Activated T-helper 17 cell treated with anti-CD3 and anti-CD28 coated beads, Interleukin-2, amount 50 U/mL, for 72 hours (primary cell): ENCODE results near the gene MTA1. TPM values are rescaled to one million over a fixed set of nuclear protein-coding genes. Genes with fewer than 3 reads are reported as not detected.

ENCODE experiments used
- ATAC-seq: fragments of 150-1000 bp; cut with Tn5 transposase; replicated peaks from 2 replicates; pipeline ENCODE4 v1.10.0; 2021; ENCODE audit warnings: mild to moderate bottlenecking, moderate library complexity
- H3K27ac Mint-ChIP-seq: one replicate; pipeline ENCODE4 v1.8.0; 2022; ENCODE audit warnings: mixed read lengths
- H3K27me3 Mint-ChIP-seq: one replicate; pipeline ENCODE4 v1.8.0; 2022; ENCODE audit warnings: mixed read lengths
- H3K36me3 Mint-ChIP-seq: one replicate; pipeline ENCODE4 v1.8.0; 2022; ENCODE audit warnings: low read depth, mild to moderate bottlenecking, mixed read lengths
- H3K4me1 Mint-ChIP-seq: one replicate; pipeline ENCODE4 v1.8.0; 2022; ENCODE audit warnings: mixed read lengths
- H3K4me3 Mint-ChIP-seq: one replicate; pipeline ENCODE4 v1.8.0; 2022; ENCODE audit warnings: mild to moderate bottlenecking, mixed read lengths
- H3K9me3 Mint-ChIP-seq: one replicate; pipeline ENCODE4 v1.8.0; 2022; ENCODE audit warnings: mixed read lengths
- total RNA-seq, 2 donors: library from RNA; stranded (reverse); gene quantifications; one replicate each; pipeline ENCODE4 v1.2.3, GENCODE V29; 2022

Gene MTA1
- total RNA-seq, 2 donors from 2014 or later: 99.4 to 144 TPM

DNA sequence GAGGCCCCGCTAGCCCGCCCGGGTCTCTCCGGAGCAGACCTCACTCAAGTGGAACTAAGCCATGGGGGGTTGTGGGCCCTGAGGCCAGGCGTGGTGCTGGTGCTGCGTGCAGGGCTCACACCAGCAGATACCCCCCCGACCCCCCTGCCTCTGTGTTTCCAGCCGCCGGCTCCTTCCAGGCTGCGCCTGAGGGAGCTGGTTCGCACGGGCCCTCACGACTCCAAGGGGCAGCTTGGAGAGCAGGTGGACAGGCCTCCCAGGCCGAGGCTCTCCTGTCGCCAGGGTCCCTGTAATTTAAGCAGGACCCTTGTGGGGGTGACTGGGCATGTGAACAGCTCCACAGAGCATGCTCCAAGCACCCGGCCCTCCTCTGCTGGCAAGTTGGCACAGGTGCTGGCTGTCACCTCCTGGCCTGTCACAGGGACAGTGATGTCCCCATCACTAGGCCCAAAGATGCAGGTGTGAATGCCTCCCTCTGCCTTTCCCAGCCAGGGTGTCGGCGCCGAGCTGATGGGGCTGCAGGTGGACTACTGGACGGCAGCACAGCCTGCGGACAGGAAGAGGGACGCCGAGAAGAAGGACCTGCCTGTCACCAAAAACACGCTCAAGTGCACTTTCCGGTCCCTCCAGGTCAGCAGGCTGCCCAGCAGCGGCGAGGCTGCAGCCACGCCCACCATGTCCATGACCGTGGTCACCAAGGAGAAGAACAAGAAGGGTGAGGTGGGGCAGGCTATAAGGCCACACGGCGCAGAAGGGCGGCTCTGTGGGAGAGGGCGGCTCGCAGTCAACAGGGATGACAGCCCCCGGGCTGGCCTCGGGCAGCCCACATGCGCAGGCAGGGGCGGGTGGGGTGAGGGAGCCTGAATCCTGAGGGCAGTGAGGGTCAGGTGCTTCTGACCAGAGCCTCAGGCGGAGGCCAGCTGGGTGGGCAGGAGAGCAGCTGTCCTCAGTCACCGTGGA lies 27.2 kb upstream of the MTA1 start:
- no peak overlapping the region for H3K4me3 Mint-ChIP-seq
- no peak overlapping the region for H3K27ac Mint-ChIP-seq
- no peaks in the 10 kb centered on the region for H3K9me3 Mint-ChIP-seq
- no peaks in the 10 kb centered on the region for H3K27me3 Mint-ChIP-seq
- no peaks in the 10 kb centered on the region for H3K4me1 Mint-ChIP-seq
- no peak for ATAC-seq
- no peaks in the 10 kb centered on the region for H3K36me3 Mint-ChIP-seq

- Mint-ChIP-seq H3K36me3 (no peaks in the 10 kb centered on the region), H3K4me3 (no peak overlapping the region), H3K4me1 (no peaks in the 10 kb centered on the region), H3K27me3 (no peaks in the 10 kb centered on the region), H3K9me3 (no peaks in the 10 kb centered on the region), H3K27ac (no peak overlapping the region)
- no peak for ATAC-seq
Observed at GRCh38 chr14:105393151-105393550, 26.5 kb upstream of the MTA1 start.

DNA sequence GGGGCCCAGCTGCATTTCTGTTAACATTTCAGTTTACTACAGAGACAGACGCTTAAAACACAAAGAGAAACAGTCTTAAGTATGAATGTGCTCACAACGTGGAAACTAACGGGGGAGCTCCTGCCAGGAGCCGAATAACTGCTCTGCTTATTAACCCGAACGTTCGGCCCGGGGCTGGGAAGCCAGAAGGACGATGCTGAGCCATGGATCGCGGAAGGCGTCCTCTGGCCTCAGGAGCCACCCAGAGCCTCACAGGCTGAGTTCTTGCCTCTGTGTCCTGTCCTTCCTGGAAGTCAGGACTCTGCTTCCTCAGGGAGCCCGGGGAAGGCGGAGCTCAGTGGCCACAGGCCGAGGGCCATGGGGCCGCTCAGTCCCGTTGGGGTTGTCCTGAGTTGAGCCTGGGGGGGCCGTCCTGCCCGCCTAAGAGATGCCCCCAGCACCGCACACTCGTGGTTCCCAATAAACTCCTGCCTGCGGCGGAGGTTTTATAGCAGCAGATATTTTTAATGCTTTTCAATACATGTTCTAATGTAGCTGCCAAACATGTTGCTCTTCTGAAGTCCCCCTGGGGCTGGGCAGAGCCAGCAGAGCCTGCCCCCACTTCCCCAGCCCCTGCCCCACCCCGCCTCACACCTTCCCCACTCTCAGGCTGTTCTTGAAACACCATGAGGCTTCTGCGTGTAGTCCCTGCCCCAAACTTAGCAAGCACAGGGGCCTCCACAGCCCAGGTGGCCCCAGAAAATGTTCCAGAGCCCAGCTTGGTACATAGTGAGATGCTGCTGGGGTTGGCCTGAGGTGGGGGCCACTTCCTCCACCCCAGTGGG lies 24.7 kb upstream of the MTA1 start:
- no peaks in the 10 kb centered on the region for H3K9me3 Mint-ChIP-seq
- H3K27me3 Mint-ChIP-seq: no peaks in the 10 kb centered on the region
- H3K36me3 Mint-ChIP-seq: no peaks in the 10 kb centered on the region
- no peak overlapping the region for H3K27ac Mint-ChIP-seq
- no peaks in the 10 kb centered on the region for H3K4me1 Mint-ChIP-seq
- no peak for ATAC-seq
- no peak overlapping the region for H3K4me3 Mint-ChIP-seq

GRCh38 chr14:105395538-105395854 lies 24.1 kb upstream of the MTA1 start:
- Mint-ChIP-seq H3K4me1 (peaks cover 5% of the 10 kb centered on the region), H3K27me3 (no peaks in the 10 kb centered on the region), H3K9me3 (peaks cover 2% of the 10 kb centered on the region), H3K36me3 (peaks cover 6% of the 10 kb centered on the region), H3K4me3 (no peak overlapping the region), H3K27ac (no peak overlapping the region)
- no peak for ATAC-seq

DNA sequence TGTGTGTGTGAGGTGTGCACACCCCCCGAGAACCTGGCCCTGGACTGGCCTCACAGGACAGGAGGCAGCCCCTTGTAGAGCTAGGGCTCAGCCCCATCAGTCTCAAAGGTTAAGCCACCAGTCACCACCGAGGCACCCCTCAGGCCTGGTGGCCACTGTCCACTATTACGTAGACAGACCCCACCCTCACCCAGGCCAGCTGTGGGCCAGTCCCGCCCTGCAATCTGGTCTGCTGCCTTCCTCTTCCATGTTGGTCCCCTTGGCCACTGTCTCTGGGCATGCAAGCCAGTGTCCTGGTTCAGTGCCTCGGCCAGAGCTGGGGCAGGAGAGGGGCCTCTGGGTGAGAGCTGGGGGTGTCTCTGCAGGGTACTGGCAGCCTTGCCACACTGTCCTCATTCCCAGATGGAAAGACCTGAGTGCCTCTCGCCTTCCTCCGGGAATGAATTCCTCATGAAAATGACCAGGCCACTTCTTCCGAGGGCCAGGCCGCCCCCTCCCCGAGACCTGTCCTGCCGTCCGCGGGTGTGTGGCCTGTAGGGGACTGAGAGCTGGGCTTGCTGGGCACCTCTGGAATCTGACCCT lies 22.2 kb upstream of the MTA1 start:
- peaks cover 9% of the 10 kb centered on the region for H3K9me3 Mint-ChIP-seq
- H3K36me3 Mint-ChIP-seq: peaks cover 18% of the 10 kb centered on the region
- peaks cover 5% of the 10 kb centered on the region for H3K4me1 Mint-ChIP-seq
- no peaks in the 10 kb centered on the region for H3K27me3 Mint-ChIP-seq
- ATAC-seq: no peak
- H3K4me3 Mint-ChIP-seq: peak overlapping the region; percentile 72
- H3K27ac Mint-ChIP-seq: peak overlapping the region; percentile 66

- Mint-ChIP-seq H3K27ac (peak within 1 kb of the TSS; percentile 74), H3K27me3 (no peaks in the 10 kb centered on the region)
Observed at GRCh38 chr14:105398044-105398725, 21.4 kb upstream of the MTA1 start, which contains the start of gene TEX22. TSS of gene TEX22 (plus strand) at chr14:105398538. CDS start at chr14:105399341, 803 bp downstream.

GRCh38 chr14:105398726-105399465 lies 20.7 kb upstream of the MTA1 start:
- no peaks in the 10 kb centered on the region for H3K27me3 Mint-ChIP-seq
- peaks cover 5% of the 10 kb centered on the region for H3K4me1 Mint-ChIP-seq
- H3K27ac Mint-ChIP-seq: peak overlapping the region; percentile 74
- H3K36me3 Mint-ChIP-seq: peaks cover 18% of the 10 kb centered on the region
- peak; percentile 52 for ATAC-seq
- peak overlapping the region; percentile 72 for H3K4me3 Mint-ChIP-seq
- H3K9me3 Mint-ChIP-seq: peaks cover 9% of the 10 kb centered on the region

More at GRCh38 chr14:105398044-105398725, 21.4 kb upstream of the MTA1 start, which contains the start of gene TEX22:
- Mint-ChIP-seq H3K4me3 (peak within 1 kb of the TSS; percentile 72), H3K4me1 (peaks cover 5% of the 10 kb centered on the region), H3K36me3 (peaks cover 18% of the 10 kb centered on the region), H3K9me3 (peaks cover 9% of the 10 kb centered on the region)
- peak; percentile 92 for ATAC-seq

- Mint-ChIP-seq H3K4me1 (peaks cover 9% of the 10 kb centered on the region), H3K27me3 (no peaks in the 10 kb centered on the region), H3K27ac (no peak overlapping the region), H3K9me3 (peaks cover 9% of the 10 kb centered on the region), H3K4me3 (peak overlapping the region; percentile 72), H3K36me3 (peaks cover 18% of the 10 kb centered on the region)
- no peak for ATAC-seq
Observed at GRCh38 chr14:105399466-105399775, 20.2 kb upstream of the MTA1 start.

DNA sequence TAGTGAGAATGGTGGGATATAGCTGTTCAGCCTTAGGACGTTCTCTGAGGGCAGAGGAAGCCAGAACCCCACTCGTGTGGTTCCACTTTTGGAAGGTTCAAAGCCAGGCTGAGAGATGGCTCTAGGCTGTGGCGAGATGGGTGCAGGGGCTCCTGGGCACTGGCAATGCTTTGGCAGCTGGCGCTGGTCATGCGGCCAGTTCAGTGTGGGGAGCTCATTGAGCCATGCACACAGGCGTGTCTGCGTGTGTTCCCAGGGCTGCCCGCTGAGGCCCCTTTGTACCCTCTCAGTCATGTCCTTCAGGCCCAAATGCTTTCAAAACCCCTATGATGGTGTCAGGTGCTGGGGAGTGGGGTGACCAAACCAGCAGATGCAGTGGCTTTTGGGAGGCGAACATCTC lies 19.6 kb upstream of the MTA1 start:
- peaks cover 18% of the 10 kb centered on the region for H3K36me3 Mint-ChIP-seq
- peak overlapping the region; percentile 34 for H3K27ac Mint-ChIP-seq
- H3K9me3 Mint-ChIP-seq: peaks cover 9% of the 10 kb centered on the region
- no peak for ATAC-seq
- H3K4me3 Mint-ChIP-seq: peak overlapping the region; percentile 72
- H3K4me1 Mint-ChIP-seq: peaks cover 10% of the 10 kb centered on the region
- H3K27me3 Mint-ChIP-seq: no peaks in the 10 kb centered on the region

DNA sequence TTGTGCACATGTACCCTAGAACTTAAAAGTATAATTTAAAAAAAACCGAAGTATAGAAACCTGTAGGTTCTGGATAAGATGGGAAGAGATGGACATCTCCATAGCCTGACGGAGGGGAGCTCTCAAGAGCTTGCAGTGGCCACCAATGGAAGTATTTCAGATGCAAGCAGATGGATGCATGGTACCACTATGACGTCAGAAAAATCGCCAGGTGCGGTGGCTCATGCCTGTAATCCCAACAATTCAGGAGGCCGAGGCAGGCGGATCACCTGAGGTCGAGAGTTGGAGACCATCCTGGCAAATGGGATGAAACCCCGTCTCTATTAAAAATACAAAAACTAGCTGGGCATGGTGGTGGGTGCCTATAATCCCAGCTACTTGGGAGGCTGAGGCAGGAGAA lies 17.9 kb upstream of the MTA1 start:
- no peak overlapping the region for H3K27ac Mint-ChIP-seq
- no peaks in the 10 kb centered on the region for H3K27me3 Mint-ChIP-seq
- H3K36me3 Mint-ChIP-seq: peaks cover 18% of the 10 kb centered on the region
- no peak for ATAC-seq
- peaks cover 10% of the 10 kb centered on the region for H3K4me1 Mint-ChIP-seq
- peaks cover 9% of the 10 kb centered on the region for H3K9me3 Mint-ChIP-seq
- H3K4me3 Mint-ChIP-seq: no peak overlapping the region

- Mint-ChIP-seq H3K4me1 (peaks cover 4% of the 10 kb centered on the region), H3K36me3 (no peaks in the 10 kb centered on the region), H3K9me3 (no peaks in the 10 kb centered on the region), H3K27ac (no peak overlapping the region), H3K27me3 (peaks cover 10% of the 10 kb centered on the region), H3K4me3 (no peak overlapping the region)
- no peak for ATAC-seq
Observed at GRCh38 chr14:105408592-105408991, 11.0 kb upstream of the MTA1 start.

DNA sequence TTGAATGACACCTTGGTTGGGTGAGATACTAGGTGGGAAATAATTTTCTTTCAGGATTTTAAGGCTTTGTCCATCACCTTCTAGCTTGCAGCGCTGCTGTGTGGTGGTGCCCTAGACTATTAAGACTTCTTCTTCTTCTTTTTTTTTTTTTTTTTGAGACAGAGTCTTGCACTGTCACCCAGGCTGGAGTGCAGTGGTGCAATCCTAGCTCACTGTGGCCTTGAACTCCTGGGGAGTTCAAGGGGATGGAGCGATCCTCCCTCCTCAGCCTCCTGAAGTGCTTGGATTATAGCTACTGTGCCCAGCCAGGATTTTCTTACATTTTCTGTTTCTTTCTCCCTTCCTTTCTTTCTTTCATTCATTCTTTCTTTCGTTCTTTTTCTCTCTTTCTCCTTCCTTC lies 10.3 kb upstream of the MTA1 start:
- H3K27me3 Mint-ChIP-seq: peaks cover 12% of the 10 kb centered on the region
- H3K27ac Mint-ChIP-seq: no peak overlapping the region
- no peak for ATAC-seq
- H3K4me3 Mint-ChIP-seq: no peak overlapping the region
- H3K36me3 Mint-ChIP-seq: no peaks in the 10 kb centered on the region
- no peaks in the 10 kb centered on the region for H3K9me3 Mint-ChIP-seq
- H3K4me1 Mint-ChIP-seq: peaks cover 1% of the 10 kb centered on the region

DNA sequence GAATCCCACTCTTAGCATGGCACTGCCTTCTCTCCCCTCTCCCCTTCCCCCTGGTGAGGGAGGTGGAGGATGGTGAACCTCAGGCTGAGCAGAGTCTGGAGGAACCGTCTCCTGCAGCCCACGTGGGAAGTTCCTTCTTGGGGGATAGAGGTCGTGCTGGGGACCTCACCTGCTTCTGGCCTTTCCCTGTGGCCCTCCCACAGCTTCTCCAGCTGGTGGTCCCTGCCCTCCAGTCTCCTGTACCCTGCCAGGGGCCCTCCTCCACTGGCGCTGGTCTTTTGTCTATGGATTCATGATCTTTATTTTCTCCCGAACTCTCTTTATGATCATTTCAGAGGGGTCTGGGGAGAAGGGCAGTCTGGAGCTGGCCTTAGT lies 9.0 kb upstream of the MTA1 start:
- ATAC-seq: no peak
- Mint-ChIP-seq H3K36me3 (no peaks in the 10 kb centered on the region), H3K4me3 (no peak overlapping the region), H3K9me3 (no peaks in the 10 kb centered on the region), H3K27me3 (peaks cover 12% of the 10 kb centered on the region), H3K27ac (no peak overlapping the region), H3K4me1 (no peaks in the 10 kb centered on the region)
